ENCODE measurements around the gene RUBCNL.

DNA sequence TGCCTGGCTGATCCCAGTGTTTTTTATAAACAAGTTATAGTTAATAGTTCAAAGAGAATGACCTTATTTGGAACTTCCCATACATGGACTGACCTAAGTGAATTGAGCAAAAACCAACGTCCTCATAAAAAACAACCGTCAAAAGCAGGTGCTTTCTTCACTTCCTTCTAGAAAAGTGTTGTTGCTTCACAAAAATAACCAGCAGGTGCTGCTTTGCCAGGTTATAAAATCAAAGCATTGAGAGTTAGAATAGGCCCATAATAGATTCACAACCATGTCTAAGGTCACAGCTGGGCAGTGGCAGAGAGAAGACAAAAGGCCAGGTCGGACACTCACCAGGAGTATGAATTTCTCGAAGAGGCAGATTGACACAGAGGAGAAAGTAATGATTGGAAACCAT is 9.5 kb downstream of the RUBCNL start:
- TF ChIP-seq POLR2A (IDR thresholded peaks at IDR 0.05): no peak
- TF ChIP-seq, protein P1, sequence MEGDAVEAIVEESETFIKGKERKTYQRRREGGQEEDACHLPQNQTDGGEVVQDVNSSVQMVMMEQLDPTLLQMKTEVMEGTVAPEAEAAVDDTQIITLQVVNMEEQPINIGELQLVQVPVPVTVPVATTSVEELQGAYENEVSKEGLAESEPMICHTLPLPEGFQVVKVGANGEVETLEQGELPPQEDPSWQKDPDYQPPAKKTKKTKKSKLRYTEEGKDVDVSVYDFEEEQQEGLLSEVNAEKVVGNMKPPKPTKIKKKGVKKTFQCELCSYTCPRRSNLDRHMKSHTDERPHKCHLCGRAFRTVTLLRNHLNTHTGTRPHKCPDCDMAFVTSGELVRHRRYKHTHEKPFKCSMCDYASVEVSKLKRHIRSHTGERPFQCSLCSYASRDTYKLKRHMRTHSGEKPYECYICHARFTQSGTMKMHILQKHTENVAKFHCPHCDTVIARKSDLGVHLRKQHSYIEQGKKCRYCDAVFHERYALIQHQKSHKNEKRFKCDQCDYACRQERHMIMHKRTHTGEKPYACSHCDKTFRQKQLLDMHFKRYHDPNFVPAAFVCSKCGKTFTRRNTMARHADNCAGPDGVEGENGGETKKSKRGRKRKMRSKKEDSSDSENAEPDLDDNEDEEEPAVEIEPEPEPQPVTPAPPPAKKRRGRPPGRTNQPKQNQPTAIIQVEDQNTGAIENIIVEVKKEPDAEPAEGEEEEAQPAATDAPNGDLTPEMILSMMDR (IDR thresholded peaks at IDR 0.05 in 4 of 5, conservative IDR thresholded peaks at IDR 0.05 in 1 of 5): no peak

All from gastrocnemius medialis (tissue), 4 donors.